ENCODE results near the gene DEPP1. TPM values are rescaled to one million over a fixed set of nuclear protein-coding genes. Genes with fewer than 3 reads are reported as not detected.
A peak's percentile ranks its signal among the peaks of the same experiment; 100 is the strongest.
"Not testable (repeated sequence)": the region's sequence is repeated elsewhere in the genome, so short reads cannot be mapped to it uniquely, and the experiment has no call there.

DEPP1 gene
- total RNA-seq (2014; rRNA removed): 4.6 and 10.0 TPM in 2 replicates
- 11.8 TPM for polyA plus RNA-seq (2012)

- DNase-seq (ENCODE audit: low read depth): peak; percentile 93
Measured at GRCh38 chr10:44978570-44979280, at the start of gene DEPP1. Gene DEPP1, minus strand, starts transcription at chr10:44978809. Its CDS starts 779 bp downstream, at chr10:44978030.

GRCh38 chr10:45023426-45023825 lies 44.8 kb upstream of the DEPP1 start:
- DNase-seq (ENCODE audit: low read depth): peak; percentile 17

- DNase-seq (ENCODE audit: low read depth): no peak
Measured at GRCh38 chr10:45015590-45015989, 37.0 kb upstream of the DEPP1 start.

GRCh38 chr10:45014557-45014956 lies 35.9 kb upstream of the DEPP1 start:
- not testable (repeated sequence) for DNase-seq (ENCODE audit: low read depth)

GRCh38 chr10:45008524-45009161 lies 30.0 kb upstream of the DEPP1 start:
- peak; percentile 91 for DNase-seq (ENCODE audit: low read depth)

GRCh38 chr10:45006276-45007030 lies 27.8 kb upstream of the DEPP1 start:
- no peak for DNase-seq (ENCODE audit: low read depth)

- no peak for DNase-seq (ENCODE audit: low read depth)
Measured at GRCh38 chr10:45005284-45005683, 26.7 kb upstream of the DEPP1 start.

GRCh38 chr10:45004661-45005060 lies 26.1 kb upstream of the DEPP1 start:
- DNase-seq (ENCODE audit: low read depth): no peak

- no peak for DNase-seq (ENCODE audit: low read depth)
Measured at GRCh38 chr10:45003432-45004000, 24.9 kb upstream of the DEPP1 start.

- DNase-seq (ENCODE audit: low read depth): peak; percentile 76
Measured at GRCh38 chr10:45001381-45002148, 23.0 kb upstream of the DEPP1 start.

- DNase-seq (ENCODE audit: low read depth): peak; percentile 79
Measured at GRCh38 chr10:45000752-45001380, 22.3 kb upstream of the DEPP1 start, which contains the start of gene ZNF22. Gene ZNF22, plus strand, starts transcription at chr10:45000923. Its CDS starts 2,446 bp downstream, at chr10:45003369.

GRCh38 chr10:45000138-45000751 lies 21.6 kb upstream of the DEPP1 start:
- peak; percentile 86 for DNase-seq (ENCODE audit: low read depth)

- DNase-seq (ENCODE audit: low read depth): peak; percentile 44
Measured at GRCh38 chr10:44998146-44998631, 19.6 kb upstream of the DEPP1 start.

- DNase-seq (ENCODE audit: low read depth): no peak
Measured at GRCh38 chr10:44997105-44997748, 18.6 kb upstream of the DEPP1 start.

- no peak for DNase-seq (ENCODE audit: low read depth)
Measured at GRCh38 chr10:44995914-44996669, 17.5 kb upstream of the DEPP1 start.

GRCh38 chr10:44995581-44995913 lies 16.9 kb upstream of the DEPP1 start:
- no peak for DNase-seq (ENCODE audit: low read depth)

- DNase-seq (ENCODE audit: low read depth): no peak
Measured at GRCh38 chr10:44994752-44995530, 16.3 kb upstream of the DEPP1 start.
